SHP77 treated with DMSO at 0.1 percent for 48 hours (cell line): ENCODE results near the gene NCEH1.

ENCODE experiments used
- DNase-seq: peaks from one replicate; lab custom pipeline; 2025; lab: John Stamatoyannopoulos, UW

NCEH1 gene

DNA sequence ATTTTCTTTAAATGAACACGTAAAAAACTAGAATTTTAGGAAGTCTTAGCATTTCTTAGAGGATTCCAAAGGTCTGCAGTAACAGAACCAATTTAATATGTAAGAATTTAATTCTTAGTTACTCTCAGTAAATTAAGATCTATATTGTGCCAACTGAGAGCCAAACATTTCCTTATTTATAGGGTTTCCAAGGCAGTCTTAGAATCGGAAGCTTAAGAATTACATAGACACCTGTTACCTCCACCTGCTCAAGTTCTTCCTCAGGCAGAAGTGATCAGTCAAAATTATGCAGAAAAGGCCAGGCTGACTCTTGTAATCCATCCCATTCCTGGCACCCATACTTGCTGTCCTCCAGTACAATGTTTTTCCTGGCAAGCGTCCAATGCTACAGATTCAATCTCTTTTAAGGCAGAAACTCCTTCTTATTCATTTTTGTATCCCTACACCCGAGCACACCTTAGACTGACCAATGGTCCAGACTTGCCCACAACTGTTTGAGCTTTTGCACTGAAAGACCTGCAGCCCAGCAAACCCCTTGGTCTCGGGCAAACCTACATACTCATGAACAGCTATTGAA is 64.3 kb downstream of the NCEH1 start:
- peak; percentile 22 for DNase-seq

DNA sequence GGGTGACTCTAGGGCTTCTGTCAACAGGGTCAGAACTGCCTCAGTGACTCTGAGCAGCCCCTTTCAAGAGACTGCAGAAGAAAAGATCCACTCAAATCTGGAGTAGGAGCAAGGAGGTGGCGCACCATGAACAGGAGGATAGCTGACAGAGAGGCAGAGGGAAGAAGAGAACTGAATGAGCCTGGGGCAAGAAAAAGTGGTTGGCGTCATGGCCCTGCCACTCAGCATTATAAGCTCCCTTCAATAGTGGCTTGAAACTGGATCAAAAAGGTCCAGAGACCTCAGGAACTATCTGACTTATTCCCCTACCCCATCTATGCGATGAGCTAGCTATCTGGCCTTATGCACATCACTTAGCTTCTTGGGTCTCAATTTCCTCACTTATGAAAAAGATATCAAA is 66.6 kb downstream of the NCEH1 start:
- DNase-seq, result no peak

DNA sequence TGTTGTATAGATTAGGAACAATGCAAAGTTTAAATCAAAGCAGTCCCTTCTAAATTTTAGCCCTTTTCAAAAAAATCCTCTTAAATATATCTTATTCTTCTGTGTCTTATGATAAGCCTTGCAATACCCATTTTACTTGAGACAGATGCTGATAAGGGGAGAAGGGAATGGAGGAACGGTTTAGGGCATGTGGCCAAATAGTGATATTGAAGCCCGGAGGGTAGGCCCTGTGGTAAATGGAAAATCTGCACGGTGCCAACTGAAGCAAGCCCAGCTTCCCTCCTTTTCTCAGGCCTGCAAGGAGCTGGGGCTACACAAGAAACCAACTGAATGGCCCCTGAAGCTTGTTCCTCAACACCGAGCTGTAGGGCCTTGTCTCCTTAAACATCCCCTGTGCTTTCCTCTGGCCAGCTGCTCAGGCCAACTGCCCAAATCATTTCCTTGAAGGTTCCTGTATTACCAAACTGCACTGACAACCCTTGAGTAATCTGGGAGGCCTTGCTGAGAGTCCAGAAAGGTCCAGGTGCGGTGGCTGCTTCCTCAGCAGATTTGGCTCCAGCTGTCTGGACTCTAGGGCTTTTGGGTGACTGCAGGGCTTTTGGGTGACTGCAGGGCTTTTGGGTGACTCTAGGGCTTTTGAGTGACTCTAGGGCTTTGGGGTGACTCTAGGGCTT is 67.2 kb downstream of the NCEH1 start:
- DNase-seq, result no peak

DNA sequence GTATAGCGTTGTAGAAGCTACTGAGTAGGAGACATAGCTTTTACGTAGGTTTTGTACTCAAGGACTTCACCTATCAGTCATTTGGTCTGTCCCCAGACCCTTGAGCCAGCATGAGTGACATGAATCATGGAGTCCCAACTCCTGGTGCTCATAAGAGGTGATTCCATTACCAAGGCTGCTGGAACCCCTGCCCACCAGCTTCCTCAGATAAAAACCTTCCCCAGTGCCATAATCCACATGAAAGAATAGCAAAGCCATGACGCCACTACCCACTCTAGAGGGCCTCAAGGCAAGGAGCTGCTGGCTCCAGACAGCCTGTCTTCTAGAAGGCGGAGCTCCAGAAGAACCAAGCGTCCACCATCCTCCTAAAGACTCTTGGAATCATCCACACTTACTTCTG is 69.6 kb downstream of the NCEH1 start:
- DNase-seq, result no peak

DNA sequence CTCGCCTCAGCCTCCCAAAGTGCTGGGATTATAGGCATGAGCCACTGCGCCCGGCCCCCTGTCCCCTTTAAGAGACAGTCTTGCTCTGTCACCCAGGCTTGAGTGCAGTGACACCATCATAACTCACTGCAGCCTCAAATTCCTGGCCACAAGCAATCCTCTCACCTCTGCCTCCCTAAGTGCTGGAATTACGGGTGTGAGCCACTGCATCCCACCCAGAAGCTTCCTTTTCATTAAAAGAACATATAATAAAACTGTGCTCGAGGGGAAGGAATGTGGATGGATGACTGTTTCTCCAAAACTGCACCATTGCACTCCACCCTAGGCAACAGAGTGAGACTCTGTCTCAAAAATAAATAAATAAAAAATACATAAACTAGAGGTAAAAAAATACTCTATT is 70.1 kb downstream of the NCEH1 start:
- DNase-seq, result no peak

DNA sequence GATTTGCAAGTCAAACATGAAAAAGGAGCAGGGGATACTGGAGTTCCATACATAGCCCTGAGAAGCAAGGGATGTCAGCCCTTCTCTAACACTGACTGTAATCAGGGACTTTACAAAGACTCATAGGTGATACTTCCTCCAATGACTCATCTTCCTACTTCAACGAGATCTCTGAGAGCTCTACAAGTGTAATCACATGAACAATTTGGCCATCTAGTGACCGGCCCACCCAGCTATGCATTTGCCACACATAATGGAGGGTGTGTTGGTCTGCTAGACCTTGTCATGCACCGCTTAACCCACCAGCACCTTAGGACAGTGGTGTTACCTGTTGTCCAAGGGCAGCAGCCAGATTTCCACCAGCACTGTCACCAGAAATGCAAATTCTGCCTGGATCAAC is 75.3 kb downstream of the NCEH1 start:
- DNase-seq, result no peak

DNA sequence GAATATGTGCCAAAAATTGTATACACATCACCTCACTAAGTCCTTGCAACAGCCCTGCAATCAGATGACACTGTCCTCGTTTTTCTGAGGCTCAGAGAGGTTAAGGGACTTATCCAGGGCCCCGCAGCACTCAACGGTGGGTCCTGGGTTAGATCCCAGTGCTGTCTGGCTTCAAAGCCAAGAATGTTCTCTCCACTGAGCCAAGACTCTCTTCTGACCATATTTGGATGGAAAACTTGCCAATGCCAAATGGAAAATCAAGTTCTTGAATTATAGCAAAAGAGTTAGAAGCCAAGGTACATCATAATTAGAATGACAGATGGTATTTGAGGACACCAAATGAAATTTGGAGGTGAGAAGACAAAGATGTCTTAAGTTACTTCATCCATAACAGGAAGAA is 75.9 kb downstream of the NCEH1 start:
- DNase-seq, result no peak

DNA sequence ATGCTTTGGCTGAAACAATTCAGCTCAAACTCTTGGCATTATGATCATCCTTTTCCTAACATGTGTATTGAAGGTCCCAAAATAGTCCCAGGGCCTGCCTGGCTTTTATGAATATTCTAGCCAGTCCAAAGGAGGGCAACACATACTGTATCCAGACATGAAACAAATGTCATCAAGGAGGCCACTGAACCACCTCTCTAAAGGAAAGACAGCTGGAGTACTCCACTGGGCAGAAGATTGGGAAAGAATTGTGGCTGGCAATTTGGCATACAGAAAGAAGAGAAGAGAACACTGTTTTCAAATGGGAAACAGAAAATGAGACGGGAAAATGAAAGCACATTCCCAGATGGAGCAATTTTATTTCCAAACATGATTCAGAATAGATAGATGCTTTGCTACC is 80.6 kb downstream of the NCEH1 start:
- no peak for DNase-seq

DNA sequence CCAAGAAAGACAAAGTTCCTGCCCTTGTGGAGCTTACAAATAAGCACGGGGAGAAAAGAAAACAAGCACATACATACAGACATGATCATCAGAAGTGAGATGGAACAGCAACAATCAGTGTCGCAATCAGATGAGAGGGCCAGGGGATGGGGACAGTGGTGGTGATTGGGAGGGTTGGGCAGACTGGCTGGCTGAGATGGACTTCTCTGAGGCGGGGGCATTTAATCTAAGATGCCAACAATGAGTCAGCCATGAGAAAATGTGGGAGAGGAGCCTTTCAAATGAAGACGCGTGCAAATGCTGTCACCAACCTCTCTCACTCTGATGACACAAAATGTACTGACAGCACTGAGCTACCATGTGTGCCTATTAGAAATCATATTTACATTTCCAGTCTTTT is 81.4 kb downstream of the NCEH1 start:
- DNase-seq, result no peak

DNA sequence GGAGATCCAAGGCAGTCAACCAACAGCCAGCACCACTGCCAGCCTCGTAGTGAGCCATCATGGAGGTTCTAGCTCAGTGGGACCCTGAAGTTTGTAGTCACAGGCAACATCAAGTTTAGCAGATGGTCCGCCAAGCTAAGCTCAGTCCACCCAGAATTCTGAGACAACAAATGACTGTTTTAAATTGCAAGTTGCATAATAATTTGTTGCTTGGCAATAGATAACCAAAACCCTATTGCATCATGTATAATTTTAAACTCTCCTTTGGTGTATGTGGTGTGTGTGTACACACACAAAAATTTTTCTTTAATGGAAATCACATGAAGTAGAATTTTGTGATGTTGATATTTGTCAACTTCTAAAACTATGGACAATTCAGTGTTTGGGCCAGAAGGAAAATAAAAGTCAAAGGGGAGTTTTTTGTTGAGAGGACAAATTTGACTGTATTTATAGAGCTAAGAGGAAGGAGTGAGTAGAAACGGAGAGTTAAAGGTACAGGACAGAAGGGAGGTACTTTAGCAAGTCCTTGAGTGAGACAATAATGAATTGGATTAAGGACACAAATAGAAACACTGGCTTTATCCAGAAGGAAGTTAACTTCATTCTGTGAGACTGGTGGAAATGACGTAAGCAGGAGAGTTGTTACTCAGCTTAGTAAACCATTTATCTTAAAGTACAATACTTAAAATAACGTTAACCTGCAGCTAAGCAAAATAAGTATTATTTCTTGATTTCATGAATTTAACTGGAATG is 83.6 kb downstream of the NCEH1 start:
- DNase-seq, result no peak

DNA sequence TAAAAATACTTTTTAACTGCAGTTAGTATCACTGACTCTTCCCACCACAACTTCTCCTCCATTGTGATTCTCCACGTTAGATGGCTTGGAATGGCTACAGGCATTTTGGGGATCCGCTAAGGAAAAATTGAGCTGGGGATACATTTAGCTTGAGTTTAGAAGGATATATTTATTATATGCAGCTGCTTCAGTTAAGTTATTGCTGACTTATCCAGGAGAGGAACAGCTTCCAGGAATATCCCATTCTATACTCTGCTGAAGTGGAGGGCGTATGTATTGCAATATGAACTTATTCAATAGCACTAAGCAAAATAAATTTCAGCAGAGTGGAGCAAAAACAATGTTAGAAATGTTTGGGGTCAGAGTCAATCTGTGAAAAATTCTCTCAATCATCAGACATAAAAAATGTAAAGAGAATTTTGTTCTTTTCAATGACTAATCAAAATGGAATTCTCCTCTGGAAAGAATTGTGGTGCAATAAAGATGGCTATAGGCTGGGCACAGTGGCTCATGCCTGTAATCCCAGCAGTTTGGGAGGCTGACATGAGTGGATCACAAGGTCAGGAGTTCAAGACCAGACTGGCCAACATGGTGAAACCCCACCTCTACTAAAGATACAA is 84.7 kb downstream of the NCEH1 start:
- DNase-seq, result no peak

DNA sequence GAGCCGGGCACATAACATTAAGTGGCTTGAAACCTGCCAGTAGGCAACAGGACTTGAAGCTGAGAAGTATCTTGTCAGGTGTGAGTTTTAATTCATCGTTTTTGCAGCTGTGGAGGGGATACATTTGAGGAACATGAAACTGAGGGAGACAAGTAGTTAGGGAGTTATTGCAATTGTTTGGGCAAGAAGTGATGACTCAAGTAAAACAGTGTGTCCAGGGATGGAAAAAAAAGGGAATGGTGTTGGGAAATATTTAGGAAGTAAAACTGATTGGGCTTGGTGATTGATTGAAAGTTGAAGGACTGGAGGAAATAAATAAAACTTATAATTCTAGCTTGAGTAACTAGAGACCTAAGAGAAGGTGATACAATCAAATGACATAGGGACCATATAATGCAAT is 85.5 kb downstream of the NCEH1 start:
- no peak for DNase-seq

DNA sequence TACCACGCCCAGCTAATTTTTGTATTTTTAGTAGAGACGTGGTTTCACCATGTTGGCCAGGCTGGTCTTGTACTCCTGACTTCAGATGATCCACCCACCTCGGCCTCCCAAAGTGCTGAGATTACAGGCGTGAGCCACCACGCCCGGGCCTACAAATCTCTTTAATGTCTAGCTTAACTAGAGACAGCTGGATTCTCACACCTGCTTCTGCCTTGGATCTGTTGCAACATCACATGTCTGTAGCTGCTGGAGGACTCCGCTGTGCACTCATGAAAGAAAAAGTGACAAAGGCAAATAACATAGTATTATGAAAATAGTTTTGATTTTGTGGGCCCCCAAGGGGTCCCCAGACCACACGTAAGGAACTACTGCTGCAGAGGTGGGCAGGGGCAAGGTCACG is 85.9 kb downstream of the NCEH1 start:
- DNase-seq, result no peak

DNA sequence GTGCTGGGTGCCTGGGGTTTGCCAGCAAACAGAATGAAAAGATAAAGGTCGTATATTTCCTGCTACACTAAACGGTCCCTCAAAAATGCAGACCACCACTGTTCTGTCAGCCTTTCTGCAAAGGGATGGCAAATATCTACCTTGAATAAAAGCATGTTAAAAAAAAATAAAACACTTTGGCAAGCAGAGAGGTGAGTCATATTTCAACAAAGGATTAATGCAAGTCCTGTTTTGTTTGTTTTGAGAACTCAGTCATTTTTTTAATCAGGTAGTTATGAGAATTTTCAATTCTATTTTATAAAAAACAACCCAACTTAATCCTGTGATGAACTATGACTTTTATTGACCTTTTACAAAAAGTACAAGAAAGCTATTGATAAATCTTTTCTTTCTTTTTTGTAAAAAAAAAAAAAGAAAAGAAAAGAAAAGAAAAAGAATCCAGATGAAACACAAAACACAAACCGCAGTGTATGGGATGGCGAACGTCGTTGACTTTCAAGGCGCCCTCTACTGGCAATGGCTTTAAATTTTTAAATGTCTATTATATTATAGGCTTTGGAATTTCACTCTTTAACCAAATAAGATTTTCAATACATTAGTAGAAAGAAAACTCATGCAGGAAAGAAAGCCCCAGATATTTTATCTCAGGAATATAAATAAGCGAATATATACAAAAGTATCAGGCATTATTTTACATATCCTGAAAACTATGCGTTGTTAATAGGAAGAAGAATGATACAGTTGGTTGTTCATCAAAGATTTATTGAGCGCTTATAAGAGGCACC is 87.8 kb downstream of the NCEH1 start:
- peak; percentile 30 for DNase-seq

DNA sequence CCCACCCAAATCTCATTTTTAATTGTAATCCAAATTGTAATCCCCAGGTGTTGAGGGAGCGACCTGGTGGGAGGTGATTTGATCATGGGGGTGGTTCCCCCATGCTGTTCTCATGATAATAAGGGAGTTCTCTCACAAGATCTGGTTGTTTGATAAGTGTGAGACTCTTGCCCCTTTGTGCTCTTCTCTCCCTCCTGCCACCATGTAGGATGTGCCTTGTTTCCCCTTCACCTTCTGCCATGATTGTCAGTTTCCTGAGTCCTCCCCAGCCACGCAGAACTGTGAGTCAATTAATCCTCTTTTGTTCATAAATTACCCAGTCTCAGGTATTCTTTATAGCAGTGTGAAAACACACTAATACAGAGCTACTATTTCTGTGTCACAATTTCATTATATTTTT is 88.7 kb downstream of the NCEH1 start:
- no peak for DNase-seq

DNA sequence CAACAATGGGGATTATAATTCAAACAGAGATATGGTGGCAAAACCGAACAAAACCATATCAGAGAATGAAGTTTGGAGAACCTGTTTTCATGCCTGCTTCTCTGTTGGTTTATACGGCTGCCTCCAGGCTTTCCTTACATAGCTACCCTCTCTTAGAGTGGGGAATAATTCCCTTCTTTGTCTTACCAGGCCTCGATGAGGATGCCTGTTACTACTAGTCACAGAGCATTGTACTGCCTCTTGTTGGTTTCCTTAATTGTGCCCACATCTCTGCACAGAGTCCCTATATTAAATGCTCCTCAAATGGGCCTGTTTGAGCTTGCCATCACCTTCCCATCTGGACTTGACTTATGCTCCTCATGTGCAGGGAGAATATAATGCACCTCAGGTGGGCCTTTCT is 92.9 kb downstream of the NCEH1 start:
- DNase-seq, result no peak

DNA sequence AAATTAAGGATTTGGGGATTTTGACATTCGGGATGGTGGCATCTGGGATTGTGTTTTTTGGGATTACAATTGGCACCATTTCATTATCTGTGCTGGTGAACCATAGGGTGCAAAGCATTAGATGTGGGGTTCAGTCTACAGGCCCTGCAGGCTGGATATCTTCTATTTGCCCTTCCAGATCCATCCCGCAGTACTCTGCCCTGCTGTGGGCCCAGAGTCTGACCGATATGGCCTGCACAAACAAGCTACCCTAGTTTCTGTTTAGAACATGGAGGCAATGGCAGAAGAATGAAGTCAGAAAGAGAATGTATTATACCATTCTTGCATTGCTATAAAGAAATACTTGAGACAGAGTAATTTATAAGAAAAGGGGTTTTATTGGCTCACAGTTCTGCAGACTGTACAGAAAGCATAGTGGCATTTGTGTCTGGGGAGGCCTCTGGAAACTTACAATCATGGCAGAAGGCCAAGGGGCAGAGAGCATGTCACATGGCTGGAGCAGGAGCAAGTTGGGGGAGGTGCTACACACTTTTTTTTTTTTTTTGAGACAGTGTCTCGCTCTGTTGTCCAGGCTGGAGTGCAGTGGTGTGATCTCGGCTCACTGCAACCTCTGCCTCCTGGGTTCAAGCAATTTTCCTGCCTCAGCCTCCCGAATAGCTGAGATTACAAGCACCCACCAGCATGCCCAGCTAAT is 93.7 kb downstream of the NCEH1 start:
- DNase-seq, result no peak

DNA sequence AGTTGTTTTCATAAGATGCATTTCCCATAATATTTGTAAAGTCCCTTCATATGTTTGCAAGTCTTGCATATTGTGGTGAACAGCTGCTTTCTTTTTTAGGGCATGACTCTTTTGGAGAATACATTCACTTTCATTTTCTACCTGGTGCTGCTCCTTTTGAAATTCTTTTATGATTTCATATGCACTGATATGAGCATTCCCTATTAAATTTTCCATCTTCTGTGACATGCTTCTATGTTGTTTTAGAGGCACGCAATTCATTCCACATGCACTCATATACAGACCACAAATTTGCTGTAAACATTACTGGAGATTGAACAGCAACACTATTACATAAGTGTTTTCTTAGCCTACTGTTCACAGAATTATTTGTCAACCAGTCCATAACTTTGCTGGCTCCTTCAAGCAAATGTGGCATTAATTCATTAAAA is 94.8 kb downstream of the NCEH1 start:
- no peak for DNase-seq

DNA sequence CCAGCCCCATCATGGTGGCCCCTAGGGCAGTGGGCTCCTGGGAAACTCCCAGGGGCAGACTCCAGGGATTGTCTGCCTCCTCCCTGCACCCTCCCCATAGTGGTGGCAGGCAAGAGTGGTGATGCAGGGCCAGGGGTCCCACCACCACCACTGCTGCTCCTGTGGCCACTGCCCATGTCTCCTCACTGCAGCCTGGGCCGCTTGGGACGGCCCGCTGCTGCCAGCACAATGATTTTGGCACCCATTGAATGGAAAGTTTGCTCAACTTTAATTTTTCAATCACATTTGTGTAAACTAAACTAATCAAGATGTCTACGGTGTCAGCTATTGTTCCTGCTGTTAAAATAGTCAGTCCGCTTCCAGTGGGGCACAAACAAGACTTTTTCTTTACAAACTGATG is 95.6 kb downstream of the NCEH1 start:
- DNase-seq, result no peak

DNA sequence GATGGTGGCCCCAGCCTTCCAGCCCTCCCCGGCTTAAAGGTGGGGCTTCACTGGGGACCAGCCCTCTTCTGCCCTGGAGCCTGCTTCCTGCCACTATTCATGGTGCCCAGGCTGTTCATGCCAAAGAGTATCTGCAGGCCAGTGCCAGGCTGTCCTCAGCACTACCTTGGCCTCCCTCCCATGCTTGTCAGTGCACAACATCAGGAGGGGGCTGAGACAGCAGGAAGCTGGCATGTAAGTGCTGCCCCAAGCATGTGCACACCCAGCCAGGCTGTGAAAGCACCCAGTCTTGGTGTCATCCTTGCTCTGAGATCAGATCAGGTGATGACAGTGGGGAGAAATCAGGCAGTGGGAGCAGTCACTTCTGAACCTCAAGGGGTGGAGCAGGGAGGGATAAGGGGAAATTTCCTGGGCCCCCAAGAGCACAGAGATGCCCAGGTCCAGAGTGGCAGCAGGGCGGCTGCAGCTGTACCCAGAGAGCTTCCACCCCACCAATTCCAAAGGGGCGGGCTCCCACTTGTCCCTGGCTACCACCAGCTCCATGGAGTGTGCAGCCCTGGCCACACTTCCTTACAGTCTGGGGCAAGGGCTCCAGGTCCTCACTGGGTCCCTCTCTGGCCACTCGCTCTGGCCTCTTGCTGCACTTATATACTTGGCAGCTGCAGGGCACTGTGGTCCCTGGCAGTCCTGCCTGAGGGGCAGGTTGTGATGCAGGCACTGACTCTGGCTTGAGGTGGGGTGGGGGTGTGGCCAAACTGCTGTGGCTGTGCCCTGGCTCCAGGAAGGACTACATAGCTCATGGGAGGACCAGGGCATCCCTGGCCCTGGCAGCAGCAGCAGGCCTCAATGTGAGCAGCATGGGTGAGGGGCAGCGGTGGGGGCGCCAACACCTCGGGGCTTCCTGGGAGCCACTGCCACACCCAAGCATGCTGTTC is 96.3 kb downstream of the NCEH1 start:
- no peak for DNase-seq

DNA sequence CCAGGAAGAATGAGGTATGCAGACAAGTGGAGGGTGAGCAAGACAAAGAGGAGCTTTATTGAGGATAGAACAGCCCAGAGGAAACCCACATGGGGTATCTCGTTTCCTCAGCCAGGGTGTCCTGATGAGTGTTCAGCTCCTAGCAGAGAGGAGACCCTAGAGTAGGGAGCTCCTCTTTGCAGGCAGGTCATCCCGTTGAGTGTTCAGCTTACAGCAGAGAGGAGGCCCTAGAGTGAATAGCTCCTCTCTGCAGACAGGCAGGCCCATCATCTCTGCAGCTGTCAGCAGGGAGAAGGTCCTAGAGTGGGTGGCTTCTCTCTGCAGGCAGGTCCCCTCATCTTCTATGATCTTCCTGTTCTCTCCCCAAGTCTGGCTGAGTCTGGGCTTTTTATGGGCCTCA is 97.0 kb downstream of the NCEH1 start:
- no peak for DNase-seq
